ENCODE results near the gene SPINDOC. TPM values are rescaled to one million over a fixed set of nuclear protein-coding genes. Genes with fewer than 3 reads are reported as not detected.

SPINDOC gene
- total RNA-seq, 4 donors from 2014 or later, result 1.5 to 9.8 (median 5.2) TPM

DNA sequence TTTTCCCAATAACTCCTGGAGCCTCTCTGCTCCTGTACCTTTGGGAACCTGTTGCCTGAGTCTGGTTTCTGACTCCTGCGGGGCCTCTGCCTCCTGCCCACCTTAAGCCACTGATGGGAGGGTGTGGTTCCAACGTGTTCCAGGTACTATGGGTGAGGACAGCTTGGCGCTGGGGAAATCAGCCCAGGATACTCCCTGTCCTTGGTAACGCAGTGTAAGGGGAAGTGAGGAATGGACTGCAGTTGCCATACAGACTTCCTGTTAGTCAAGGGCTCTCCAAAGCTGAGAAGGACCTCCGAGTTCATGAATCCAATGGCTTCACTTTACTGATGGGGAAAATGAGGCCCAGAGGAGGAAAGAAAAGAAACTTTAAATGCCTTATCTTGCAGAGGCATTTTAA is 24.5 kb downstream of the SPINDOC start:
- peak overlapping the region; percentile 90 to 95 (median 94) for H3K27ac ChIP-seq
- peaks cover 29 to 45% (median 39%) of the 10 kb centered on the region in 4 donors for H3K4me1 ChIP-seq
- TF ChIP-seq POLR2A (IDR thresholded peaks at IDR 0.05) (no peak), EP300 (IDR thresholded peaks at IDR 0.05; ENCODE audit: low read depth) (no peak), POLR2AphosphoS5 (IDR thresholded peaks at IDR 0.05) (no peak)
- TF ChIP-seq, protein P1, sequence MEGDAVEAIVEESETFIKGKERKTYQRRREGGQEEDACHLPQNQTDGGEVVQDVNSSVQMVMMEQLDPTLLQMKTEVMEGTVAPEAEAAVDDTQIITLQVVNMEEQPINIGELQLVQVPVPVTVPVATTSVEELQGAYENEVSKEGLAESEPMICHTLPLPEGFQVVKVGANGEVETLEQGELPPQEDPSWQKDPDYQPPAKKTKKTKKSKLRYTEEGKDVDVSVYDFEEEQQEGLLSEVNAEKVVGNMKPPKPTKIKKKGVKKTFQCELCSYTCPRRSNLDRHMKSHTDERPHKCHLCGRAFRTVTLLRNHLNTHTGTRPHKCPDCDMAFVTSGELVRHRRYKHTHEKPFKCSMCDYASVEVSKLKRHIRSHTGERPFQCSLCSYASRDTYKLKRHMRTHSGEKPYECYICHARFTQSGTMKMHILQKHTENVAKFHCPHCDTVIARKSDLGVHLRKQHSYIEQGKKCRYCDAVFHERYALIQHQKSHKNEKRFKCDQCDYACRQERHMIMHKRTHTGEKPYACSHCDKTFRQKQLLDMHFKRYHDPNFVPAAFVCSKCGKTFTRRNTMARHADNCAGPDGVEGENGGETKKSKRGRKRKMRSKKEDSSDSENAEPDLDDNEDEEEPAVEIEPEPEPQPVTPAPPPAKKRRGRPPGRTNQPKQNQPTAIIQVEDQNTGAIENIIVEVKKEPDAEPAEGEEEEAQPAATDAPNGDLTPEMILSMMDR (IDR thresholded peaks at IDR 0.05), result no peak
- in situ Hi-C loops (cut with MboI; ENCODE audit: low pct_ligation_motif_present in 1 of 4, low pct_unique_long_range_greater_than_20kb in 1 of 4, low sequenced_read_pairs in 3 of 4) (loop anchor here (5.0 to 25.0 kb wide), 5 partner anchors 67 to 325 kb away; partner anchors contain the start of gene MACROD1 (in 1 of the 4)), intact Hi-C loops (cut with DNase I; ENCODE audit: low total_unique reads) (loop anchor here (2.0 to 5.0 kb wide), 2 partner anchors 107 to 310 kb away; no protein-coding TSS in a partner anchor)
- DNase-seq, result peak; percentile 40
- H3K36me3 ChIP-seq, result no peaks in the 10 kb centered on the region
- no peaks in the 10 kb centered on the region for H3K27me3 ChIP-seq
- H3K4me3 ChIP-seq, result peak overlapping the region in 1 of 4 donors; percentile 78
- no peaks in the 10 kb centered on the region for H3K9me3 ChIP-seq
- 3 to 38% methylated on average over 3 to 5 of the region's 5 CpGs for WGBS, 2 donors (ENCODE audit: low coverage in 1 of 2)

DNA sequence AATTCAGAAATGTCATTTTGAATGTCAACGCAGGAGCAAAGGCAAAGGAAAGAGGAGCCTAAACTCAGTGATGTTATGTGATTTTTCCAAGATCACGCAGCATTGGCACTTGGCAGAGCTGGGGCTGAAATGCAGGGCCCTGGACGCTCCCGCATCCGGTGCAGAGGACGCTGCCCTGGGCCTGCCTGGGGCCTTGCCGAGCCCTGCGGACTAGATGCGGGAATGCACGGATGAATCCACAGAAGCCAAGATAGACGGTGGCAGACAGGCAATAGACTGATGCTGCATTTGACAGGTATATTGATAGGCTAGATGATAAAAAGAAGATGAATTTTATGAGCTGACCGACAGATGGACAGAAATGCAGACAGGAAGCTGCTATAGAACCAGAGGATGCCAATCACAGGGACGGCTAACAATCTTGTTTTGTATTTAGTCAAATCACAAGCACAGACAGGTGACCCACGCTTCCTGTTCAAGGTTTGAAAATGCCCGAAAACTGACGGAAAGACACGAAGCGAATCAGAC is 25.0 kb downstream of the SPINDOC start:
- Histone ChIP-seq H3K36me3 (no peaks in the 10 kb centered on the region), H3K4me1 (peaks cover 34 to 50% (median 42%) of the 10 kb centered on the region in 4 donors), H3K27ac (peak overlapping the region; percentile 90 to 95 (median 94)), H3K4me3 (peak overlapping the region in 3 of 4 donors; percentile 9 to 93 (median 78)), H3K9me3 (no peaks in the 10 kb centered on the region), H3K27me3 (no peaks in the 10 kb centered on the region)
- DNase-seq, result peak; percentile 35
- TF ChIP-seq, protein P1 (IDR thresholded peaks at IDR 0.05), result peak in 2 of 5 experiments; percentile 13 to 28
- TF ChIP-seq POLR2A (IDR thresholded peaks at IDR 0.05), result no peak
- TF ChIP-seq POLR2AphosphoS5 (IDR thresholded peaks at IDR 0.05), result no peak
- TF ChIP-seq EP300 (IDR thresholded peaks at IDR 0.05; ENCODE audit: low read depth), result no peak
- intact Hi-C loops (cut with DNase I; ENCODE audit: low total_unique reads), result loop anchor here (2.0 to 5.0 kb wide), 2 partner anchors 107 to 309 kb away; no protein-coding TSS in a partner anchor
- 20 to 43% methylated on average over 1 to 18 of the region's 18 CpGs for WGBS, 2 donors (ENCODE audit: low coverage in 1 of 2)
- in situ Hi-C loops (cut with MboI; ENCODE audit: low pct_ligation_motif_present in 1 of 4, low pct_unique_long_range_greater_than_20kb in 1 of 4, low sequenced_read_pairs in 3 of 4), result loop anchor here (5.0 to 25.0 kb wide), 5 partner anchors 67 to 324 kb away; partner anchors contain the start of gene MACROD1 (in 1 of the 4)

DNA sequence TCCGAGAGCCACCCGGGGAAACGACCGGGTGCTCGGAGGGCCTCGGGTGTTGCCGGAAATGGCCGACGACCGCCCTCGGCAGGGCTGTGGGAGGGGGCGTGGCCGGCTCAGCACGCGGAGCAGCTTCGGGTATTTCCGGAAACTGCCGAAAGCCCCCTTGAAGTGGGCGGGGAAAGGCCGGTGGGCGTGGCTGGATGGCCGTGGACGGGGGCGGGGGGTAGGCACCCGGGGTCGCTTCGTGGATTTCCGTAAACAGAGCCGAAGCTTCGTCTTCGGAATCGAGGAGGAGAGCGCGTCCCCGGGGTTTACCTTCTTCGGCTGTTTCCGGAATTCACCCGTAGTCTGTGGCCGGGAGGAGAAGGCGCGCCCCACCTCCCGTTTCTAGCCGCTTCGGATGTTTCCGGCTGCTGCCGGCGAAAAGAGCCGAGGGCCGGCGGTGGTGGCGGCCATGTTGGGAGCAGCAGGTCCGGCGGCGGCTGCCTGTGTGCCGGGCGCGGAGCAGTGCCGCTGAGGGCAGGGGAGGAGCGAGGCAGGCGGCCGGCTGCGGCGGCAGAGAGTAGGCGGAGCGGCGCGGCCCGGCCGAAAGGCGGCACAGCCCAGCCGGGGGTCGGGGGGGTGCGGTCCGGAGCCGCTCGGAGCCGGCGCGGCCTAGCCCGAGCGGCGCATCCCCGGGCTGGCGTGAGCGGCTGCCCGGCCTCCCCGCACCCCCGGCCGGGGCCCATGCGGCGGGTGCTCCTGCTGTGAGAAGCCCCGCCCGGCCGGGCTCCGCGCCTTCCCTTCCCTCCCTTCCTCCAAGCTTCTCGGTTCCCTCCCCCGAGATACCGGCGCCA is 25.6 kb downstream of the SPINDOC start, which contains the start of gene MARK2:
Gene MARK2 (plus strand): TSS at position 433 of the 830 bp plus-strand sequence. CDS start 397 bp downstream, at position 830.
- 0% methylated on average over 57 of the region's 100 CpGs; no CpG with 5 or more reads in 1 of the 2 donors for WGBS, 2 donors (ENCODE audit: low coverage in 1 of 2)
- H3K27ac ChIP-seq, result peak within 1 kb of the TSS; percentile 90 to 95 (median 94)
- DNase-seq, result peak; percentile 99
- peak within 1 kb of the TSS; percentile 78 to 97 (median 92) for H3K4me3 ChIP-seq
- no peaks in the 10 kb centered on the region for H3K9me3 ChIP-seq
- in situ Hi-C loops (cut with MboI; ENCODE audit: low pct_ligation_motif_present in 1 of 4, low pct_unique_long_range_greater_than_20kb in 1 of 4, low sequenced_read_pairs in 3 of 4) (loop anchor here (5.0 to 25.0 kb wide), 5 partner anchors 66 to 323 kb away; partner anchors contain the start of gene MACROD1 (in 1 of the 4)), intact Hi-C loops (cut with DNase I; ENCODE audit: low total_unique reads) (loop anchor here (2.0 to 5.0 kb wide), 2 partner anchors 106 to 308 kb away; no protein-coding TSS in a partner anchor)
- no peaks in the 10 kb centered on the region for H3K27me3 ChIP-seq
- H3K36me3 ChIP-seq, result peaks cover 0 to 5% (median 0%) of the 10 kb centered on the region in 4 donors
- H3K4me1 ChIP-seq, result peaks cover 35 to 56% (median 44%) of the 10 kb centered on the region in 4 donors
- TF ChIP-seq POLR2A (IDR thresholded peaks at IDR 0.05), result no peak
- peak; percentile 52 to 79 (median 53) for TF ChIP-seq POLR2AphosphoS5 (IDR thresholded peaks at IDR 0.05)
- TF ChIP-seq, protein P1 (IDR thresholded peaks at IDR 0.05), result no peak
- TF ChIP-seq EP300 (IDR thresholded peaks at IDR 0.05; ENCODE audit: low read depth), result no peak
